Stimulated activated CD8-positive, alpha-beta memory T cell treated with anti-CD3 and anti-CD28 coated beads, Interleukin-12 subunit alpha, Interleukin-12 subunit beta, amount 100 ng/mL, for 4 hours (primary cell): ENCODE results near the gene IRAK1.

Experiments
- DNase-seq: peaks from one replicate; pipeline ENCODE4 v3.0.0-alpha.2; 2020; ENCODE audit warnings: low read depth

Gene IRAK1

GRCh38 chrX:153971124-153971449 lies 48.6 kb downstream of the IRAK1 start:
- peak; percentile 87 for DNase-seq

GRCh38 chrX:153970357-153971123 lies 49.2 kb downstream of the IRAK1 start:
- DNase-seq, result no peak

GRCh38 chrX:153969904-153970356 lies 49.8 kb downstream of the IRAK1 start:
- DNase-seq, result no peak

- no peak for DNase-seq
Measured at GRCh38 chrX:153969125-153969903, 50.4 kb downstream of the IRAK1 start.

GRCh38 chrX:153968754-153969124 lies 51.0 kb downstream of the IRAK1 start:
- no peak for DNase-seq

- no peak for DNase-seq
Measured at GRCh38 chrX:153968255-153968654, 51.4 kb downstream of the IRAK1 start.

- no peak for DNase-seq
Measured at GRCh38 chrX:153967536-153968224, 52.0 kb downstream of the IRAK1 start.

GRCh38 chrX:153966841-153967535 lies 52.7 kb downstream of the IRAK1 start:
- DNase-seq, result no peak

- no peak for DNase-seq
Measured at GRCh38 chrX:153966283-153966688, 53.4 kb downstream of the IRAK1 start.

GRCh38 chrX:153965406-153965805 lies 54.3 kb downstream of the IRAK1 start:
- no peak for DNase-seq

- no peak for DNase-seq
Measured at GRCh38 chrX:153964105-153964504, 55.6 kb downstream of the IRAK1 start.

GRCh38 chrX:153963546-153963945 lies 56.2 kb downstream of the IRAK1 start:
- no peak for DNase-seq

- no peak for DNase-seq
Measured at GRCh38 chrX:153961292-153961691, 58.4 kb downstream of the IRAK1 start.

GRCh38 chrX:153960786-153961185 lies 58.9 kb downstream of the IRAK1 start:
- no peak for DNase-seq
